ENCODE measurements around the gene SLC16A1.
"Not testable (repeated sequence)": the region's sequence is repeated elsewhere in the genome, so short reads cannot be mapped to it uniquely, and the experiment has no call there.

The SLC16A1 gene, protein sequence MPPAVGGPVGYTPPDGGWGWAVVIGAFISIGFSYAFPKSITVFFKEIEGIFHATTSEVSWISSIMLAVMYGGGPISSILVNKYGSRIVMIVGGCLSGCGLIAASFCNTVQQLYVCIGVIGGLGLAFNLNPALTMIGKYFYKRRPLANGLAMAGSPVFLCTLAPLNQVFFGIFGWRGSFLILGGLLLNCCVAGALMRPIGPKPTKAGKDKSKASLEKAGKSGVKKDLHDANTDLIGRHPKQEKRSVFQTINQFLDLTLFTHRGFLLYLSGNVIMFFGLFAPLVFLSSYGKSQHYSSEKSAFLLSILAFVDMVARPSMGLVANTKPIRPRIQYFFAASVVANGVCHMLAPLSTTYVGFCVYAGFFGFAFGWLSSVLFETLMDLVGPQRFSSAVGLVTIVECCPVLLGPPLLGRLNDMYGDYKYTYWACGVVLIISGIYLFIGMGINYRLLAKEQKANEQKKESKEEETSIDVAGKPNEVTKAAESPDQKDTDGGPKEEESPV

DNA sequence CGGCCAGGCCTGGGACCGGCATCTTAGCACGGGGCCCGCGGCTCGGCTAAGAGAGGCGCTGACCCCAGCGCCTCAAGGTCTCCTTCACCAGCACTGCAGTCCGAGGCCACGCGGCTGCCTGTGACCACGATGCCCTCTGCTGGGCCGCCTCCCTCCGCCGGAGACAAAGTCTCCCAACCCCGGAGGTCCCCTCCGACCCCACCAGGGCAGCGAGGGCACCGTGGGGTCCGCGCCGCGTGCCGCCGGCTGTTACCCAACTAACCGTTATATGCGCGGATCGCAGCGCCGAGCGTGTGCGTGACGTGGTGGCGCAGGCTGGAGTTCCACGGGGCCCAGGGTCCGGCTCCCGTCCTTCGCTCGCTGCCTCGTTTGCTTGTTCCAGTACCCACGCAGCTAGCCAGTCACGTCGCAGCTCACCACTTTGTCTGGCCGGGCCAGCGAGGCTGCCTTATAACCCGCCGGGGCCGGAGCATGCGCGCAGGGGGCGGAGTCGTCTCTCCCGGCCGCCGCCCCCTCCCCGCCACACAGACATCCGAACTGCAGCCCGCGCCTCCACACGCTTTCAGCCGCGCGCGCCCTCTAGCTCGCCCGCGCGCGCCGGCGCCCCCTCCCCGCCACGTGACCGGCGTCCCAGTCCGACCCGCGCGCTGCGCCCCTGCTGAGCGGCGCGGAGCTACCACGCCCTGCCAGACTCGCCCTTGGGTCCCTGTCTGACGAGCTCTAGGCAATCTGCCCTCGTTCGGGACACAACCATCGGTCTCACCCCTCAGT is at the start of gene SLC16A1:
Gene SLC16A1 (minus strand): TSS at position 424 of the 771 bp plus-strand sequence. CDS start 26,888 bp downstream, outside the sequence.
- DNase-seq (ENCODE audit: low spot score) (peak; percentile 98), FAIRE-seq (peak; percentile 88)

DNA sequence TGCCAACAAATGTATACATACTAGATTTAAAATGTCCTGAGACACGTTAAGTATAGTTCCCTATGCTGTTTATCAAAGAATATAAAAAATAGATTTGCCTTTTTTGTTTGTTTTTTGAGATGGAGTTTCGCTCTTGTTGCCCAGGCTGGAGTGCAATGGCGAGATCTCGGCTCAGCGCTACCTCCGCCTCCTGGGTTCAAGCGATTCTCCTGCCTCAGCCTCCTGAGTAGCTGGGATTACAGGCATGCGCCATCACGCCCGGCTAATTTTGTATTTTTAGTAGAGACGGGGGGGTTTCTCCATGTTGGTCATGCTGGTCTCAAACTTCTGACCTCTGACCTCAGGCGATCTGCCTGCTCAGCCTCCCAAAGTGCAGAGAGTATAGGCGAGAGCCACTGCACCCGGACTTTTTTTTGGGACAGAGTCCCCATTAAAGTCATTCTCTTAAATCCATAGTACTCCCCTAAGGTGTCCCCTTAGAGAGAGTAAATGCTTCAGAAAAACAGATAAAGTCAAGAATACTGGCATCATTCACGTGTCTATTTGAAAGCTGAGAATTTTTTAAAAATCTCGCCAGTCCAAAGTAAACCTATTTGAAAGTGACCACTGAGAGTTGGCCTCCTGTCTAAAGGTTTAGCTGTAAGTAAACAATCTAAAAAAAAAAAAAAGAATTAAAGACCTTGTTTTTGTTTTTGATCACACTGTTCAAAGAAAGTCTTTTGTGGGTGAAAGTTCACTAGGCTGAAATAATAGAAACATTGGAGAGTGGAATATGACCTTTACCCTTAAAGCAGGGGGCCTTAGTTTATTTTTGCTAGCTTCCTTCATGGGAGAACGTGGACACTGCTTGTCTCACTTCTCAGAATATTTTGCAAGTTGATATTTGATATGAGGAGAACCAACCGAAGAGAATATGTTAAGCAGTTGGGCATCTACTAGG is 48.0 kb upstream of the SLC16A1 start:
- FAIRE-seq, result no peak
- DNase-seq (ENCODE audit: low spot score), result no peak

DNA sequence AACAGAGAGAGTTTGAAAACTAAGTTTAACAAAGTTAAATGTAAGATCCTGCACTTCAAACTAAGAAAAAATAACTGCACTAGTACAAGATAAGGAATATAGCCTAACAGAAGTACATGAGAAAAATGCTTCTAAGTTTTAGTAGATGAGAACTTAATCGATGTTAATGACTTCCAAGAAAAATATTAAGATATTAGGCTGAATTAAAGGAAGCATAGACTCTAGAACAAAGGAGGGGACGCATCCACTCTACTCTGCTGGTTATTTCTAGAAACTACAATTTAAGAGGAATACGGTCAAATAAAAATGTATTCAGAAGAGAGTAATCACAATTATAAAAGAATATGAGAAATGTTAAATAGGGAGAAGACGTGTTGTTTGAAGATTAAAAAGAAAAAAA is 46.3 kb upstream of the SLC16A1 start:
- FAIRE-seq (no peak), DNase-seq (ENCODE audit: low spot score) (no peak)

DNA sequence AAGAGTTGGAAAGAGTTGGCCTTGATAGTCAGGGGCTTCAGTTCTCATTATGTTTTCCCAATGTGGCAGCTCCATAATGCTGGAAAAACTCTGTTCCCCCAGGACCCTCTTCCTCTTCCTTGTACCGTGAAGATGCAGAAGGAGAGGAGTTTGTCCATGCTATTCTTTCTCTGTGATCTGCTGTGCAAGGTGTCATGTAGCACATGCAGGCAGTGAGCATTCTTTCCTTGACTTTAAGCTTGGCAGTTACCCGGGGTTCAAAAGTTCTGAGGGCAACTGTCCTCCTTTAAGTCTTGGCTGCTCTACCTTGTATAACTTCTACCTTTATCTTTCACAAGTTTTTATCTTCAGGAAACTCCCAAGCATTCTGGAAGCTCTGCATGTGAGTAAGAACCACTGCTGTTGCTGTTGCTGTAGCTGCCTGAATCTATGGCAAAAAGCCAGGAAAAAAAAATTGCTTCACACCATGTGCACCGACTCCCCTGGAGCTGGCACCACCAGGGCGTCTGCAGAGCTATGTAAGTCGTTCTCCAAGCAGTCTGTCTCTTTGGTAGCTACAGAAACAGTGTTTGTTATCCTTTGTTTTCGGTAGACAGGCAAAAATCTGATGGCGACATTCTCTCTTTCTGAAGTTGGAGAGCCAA is 42.7 kb upstream of the SLC16A1 start:
- DNase-seq (ENCODE audit: low spot score) (no peak), FAIRE-seq (no peak)

DNA sequence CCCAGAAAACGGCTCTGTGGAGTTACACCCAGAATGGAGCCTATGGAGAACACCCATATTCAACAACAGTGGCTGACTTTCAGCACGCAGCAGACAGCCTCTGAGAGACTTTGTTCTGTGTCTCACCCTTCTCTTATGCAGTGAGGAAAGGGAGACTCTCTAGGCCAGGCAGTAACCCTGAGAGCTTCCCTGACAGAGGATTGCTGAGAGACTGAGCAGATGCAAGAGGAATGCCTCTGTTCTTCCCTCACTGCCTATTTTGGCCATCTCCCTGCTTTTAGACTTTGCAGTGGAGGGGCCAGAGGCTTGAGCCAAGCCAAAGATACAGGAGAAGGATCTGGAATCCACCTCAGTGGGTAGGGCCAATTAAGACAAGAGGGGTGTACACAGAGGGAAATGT is 41.8 kb upstream of the SLC16A1 start:
- DNase-seq (ENCODE audit: low spot score) (no peak), FAIRE-seq (no peak)

DNA sequence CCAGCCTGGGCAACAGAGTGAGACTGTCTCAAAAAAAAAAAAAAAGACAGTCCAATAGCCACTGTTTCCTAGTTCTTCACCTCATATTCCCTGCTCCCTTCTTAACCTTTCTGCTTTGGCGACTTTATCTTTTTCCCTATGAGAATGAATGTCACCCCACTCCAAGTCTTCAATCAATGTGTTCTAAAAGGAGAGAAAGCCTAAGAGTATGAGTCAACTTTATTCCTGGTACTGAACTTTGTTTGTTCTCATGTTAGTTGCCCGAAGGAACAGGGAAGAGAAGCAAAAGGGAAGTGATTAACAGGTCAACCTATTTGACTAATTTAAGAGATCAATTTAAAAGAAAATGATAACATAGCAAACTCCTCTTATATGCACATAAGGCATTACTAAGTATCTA is 39.9 kb upstream of the SLC16A1 start:
- FAIRE-seq (no peak), DNase-seq (ENCODE audit: low spot score) (no peak)

DNA sequence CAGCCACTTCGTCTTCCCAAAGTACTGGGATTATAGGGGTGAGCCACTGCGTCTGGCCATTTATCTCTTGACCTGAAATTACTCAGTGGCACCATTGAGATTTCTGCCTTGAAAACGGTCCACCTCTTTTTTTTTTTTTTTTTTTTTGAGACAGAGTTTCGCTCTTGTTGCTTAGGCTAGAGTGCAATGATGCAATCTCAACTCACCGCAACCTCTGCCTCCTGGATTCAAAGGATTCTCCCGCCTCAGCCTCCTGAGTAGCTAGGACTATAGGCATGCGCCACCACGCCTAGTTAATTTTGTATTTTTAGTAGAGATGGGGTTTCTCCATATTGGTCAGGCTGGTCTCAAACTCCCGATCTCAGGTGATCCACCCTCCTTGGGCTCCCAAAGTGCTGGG is 39.0 kb upstream of the SLC16A1 start:
- not testable (repeated sequence) for DNase-seq (ENCODE audit: low spot score); FAIRE-seq

DNA sequence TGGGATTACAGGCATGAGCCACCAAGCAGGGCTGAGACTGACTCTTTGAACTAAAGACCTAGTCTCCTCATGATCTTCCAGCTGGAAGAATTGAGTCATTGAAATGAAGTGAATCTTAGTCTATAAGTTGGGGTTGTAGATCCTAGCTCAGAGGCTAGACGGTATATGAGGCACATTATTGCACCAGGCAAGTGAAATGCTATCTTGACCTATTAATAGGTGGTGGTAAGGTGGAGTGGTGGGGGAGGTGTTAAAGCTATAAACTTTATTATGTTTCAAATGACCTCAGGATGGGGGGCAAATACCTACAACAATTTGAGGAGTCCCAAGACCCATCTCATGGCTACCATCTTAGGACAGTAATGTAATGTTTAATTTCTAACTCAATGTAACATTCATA is 36.8 kb upstream of the SLC16A1 start:
- FAIRE-seq (no peak), DNase-seq (ENCODE audit: low spot score) (no peak)

DNA sequence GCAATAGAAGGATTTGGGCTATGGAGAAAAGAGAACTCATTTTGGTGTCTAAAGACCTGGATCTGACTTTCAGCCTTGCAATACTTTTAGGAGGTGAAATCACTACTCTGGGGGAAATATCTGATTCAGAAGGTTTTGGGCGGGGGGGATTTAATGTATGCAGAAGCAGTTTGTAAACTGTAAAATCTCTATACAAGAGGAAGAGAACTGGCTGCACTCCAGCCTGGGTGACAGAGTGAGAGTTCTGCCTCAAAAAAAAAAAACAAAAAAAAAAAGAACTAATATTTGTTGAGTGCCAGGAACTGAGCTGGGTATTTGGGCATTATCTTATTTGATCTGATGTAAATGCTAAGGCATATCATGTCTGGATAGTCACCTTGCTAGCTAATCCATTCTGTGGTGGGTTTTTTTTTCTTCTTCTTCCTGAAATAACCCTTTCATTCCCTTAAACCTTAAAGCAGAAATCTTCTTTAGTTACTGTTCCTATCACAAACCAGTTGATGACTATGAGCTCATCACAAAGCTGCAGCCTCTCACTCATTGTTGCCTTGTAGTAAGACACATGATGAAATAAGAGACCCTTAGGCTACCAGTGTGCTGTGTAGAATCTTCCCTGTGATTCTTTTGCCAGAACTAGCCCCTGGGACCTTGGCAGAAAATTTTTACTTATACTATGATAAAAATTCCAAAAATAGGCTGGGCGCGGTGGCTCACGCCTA is 35.6 kb upstream of the SLC16A1 start:
- no peak for DNase-seq (ENCODE audit: low spot score)
- FAIRE-seq, result no peak

DNA sequence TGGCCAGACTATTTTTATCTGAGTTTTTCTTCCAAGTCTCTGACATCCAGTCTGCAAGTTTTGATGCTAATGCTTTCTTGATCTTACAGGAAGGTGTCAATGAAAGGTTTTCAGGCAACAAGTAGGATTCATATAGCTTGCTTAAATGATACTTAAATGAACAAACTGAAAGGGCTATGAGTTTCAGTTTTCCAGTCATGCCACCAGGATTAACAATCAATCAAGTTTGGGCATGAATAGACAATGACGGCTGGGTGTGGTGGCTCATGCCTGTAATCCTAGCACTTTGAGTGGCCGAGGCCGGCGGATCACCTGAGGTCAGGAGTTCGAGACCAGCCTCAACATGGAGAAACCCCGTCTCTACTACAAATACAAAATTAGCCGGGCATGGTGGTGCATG is 34.3 kb upstream of the SLC16A1 start:
- DNase-seq (ENCODE audit: low spot score) (no peak), FAIRE-seq (no peak)

DNA sequence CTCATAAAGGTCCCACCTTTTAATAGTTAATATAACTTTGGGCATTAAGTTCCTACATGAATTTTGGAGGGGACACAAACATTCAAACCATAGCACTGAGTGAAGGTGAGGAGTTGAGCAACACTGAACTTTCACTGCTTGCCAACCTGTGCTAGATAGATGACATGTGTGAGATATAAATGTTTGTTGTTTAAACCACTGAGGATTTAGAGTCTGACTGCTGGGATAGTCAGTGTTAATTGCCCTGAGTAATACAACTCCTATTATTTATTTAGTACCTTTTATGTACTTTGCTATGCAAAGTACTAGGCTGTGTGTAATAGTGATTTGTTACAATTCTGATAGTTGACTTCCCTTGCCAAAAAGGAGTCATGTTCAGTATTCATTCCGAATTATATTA is 32.4 kb upstream of the SLC16A1 start:
- DNase-seq (ENCODE audit: low spot score) (no peak), FAIRE-seq (no peak)

DNA sequence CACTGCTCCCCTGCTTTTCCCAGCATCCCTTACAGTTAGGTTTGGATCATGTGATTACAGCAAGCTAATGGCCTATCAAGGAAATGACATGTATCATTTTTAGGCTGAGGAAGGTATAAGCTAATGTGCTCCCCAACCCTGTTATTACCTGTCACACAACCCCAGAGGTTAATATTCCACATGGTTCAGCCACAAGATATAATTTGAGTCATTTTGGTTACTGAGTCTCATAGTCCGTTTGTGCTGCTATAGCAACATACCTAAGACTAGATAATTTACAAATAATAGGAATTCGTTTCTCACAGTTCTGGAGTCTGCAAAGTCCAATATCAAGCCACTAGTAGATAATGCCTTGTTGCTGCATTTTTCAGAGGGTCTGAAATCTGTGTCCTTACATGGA is 29.1 kb upstream of the SLC16A1 start:
- no peak for FAIRE-seq
- DNase-seq (ENCODE audit: low spot score), result no peak

DNA sequence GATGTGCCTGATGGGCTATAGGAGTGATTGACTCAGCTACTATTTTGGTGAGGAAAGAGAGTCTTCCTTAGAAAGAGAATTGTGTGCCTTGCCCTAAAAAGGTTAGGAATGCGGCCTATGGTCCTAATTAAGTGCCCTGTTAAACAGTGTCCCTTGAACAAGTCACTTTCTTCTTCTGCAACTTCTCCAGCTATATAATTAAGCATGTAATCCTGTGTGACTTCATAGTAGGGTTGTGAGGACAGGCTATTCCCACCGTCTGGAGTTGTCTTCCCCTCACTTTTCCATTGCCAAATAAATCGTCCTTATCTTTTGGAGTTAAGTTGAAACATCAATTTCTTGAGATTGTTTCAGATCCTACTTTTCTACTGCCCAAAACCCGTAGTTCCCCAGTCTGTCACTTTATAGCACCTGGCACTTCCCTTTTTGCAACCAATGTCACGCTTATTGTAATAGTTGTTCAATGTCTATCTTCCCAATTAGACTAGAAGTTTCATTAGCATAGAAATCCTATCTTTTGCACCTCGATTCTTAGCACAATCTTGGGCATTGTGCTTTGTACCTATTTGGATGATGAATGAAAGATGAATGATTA is 27.6 kb upstream of the SLC16A1 start:
- DNase-seq (ENCODE audit: low spot score) (no peak), FAIRE-seq (no peak)

DNA sequence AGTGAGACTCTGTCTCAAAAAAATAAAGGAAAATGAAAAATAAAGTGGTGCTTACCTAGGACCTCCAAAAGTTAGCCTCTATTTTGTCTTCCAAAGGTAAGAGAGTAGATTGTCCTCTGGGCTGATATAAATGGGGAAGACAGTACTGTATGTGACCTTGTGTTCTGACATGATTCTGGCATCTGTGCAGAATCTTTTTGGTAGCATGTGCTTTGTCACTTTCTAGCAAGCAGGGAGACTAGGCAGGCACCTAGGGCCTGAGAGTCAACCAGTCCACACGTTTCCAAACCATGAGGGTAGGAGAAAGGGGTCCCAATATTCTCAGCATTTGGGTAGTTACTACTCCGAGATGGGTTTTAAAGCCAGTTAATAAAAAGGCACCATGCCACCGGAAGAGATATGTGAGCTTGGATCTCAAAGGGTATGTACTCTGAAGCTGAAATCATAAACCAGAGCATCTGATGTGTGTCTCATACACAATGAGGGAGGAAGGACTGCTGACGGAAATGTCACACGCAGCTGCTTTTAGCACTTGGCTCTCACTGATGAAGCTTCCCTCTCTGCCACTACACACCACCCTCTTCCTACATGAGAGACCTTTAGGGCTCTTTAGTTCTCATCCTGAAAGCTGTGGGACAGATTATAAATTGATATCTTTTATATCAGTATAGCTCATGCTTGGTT is 27.0 kb upstream of the SLC16A1 start:
- DNase-seq (ENCODE audit: low spot score) (no peak), FAIRE-seq (no peak)

DNA sequence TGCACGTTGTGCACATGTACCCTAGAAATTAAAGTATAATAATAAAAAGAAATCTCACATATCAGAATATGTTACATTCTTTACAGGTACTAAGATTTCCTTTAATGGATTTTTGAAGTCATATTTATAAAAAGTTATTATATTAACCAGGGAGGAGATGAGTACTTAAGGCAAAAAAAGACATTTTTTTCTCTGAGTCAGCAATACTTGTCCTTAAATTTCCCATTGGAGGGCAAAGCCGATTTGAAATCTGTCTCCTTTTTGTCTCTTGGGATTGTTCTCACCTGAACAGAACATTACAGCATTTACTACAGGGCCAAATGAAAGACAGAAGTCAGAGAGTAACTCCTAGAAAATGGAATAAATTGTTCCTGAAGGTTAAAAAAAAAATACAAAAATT is 26.3 kb upstream of the SLC16A1 start:
- DNase-seq (ENCODE audit: low spot score) (no peak), FAIRE-seq (no peak)

DNA sequence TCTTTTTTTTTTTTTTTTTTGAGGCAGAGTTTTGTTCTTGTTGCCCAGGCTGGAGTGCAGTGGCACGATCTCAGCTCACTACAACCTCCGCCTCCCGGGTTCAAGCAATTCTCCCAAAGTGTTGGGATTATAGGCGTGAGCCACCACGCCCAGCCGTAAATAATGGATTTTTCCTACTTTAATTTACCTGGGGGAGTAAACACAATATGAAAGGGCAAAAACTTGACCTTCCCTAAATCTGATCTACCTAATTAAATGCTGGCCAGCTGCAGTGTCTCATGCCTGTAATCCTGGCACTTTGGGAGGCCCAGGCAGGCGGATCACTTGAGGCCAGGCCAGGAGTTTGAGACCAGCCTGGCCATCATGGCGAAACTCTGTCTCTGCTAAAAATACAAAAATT is 25.8 kb upstream of the SLC16A1 start:
- not testable (repeated sequence) for FAIRE-seq; DNase-seq (ENCODE audit: low spot score)

DNA sequence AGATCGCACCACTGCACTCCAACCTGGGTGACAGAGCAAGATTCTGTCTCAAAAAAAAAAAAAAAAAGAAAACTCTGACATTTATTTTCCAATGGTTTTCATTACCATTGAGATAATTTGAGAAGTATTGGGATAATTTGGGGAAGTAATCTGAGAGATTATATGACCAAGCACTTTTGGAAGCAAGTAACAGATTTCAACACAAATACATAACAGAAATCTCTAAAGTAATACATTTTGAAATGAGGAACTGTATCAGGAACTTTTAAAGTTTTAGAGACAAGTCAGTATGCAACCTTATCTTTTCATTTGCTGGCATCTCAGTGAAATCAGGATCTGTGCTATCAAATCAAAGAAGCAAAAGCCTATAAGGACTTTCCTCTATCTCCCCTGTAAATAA is 25.4 kb upstream of the SLC16A1 start:
- no peak for FAIRE-seq
- no peak for DNase-seq (ENCODE audit: low spot score)

DNA sequence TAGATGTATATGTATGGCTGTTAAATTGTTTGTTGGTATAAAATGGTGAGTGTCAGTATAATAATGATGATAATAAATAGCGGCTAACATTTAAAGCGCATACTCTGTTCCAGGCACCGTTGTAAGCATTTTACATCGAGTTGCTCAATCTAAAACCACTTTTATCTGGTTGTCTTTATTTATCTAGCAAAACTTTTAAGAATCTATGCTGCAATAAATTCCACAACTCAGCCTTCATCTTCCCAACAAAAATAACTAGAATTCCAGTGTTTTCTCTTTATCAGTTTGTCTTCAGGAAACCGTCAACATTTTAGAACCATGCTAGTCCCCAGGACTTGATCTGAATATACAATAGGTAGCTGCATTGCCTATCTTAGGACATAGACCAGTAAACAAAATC is 19.3 kb upstream of the SLC16A1 start:
- FAIRE-seq (no peak), DNase-seq (ENCODE audit: low spot score) (no peak)

DNA sequence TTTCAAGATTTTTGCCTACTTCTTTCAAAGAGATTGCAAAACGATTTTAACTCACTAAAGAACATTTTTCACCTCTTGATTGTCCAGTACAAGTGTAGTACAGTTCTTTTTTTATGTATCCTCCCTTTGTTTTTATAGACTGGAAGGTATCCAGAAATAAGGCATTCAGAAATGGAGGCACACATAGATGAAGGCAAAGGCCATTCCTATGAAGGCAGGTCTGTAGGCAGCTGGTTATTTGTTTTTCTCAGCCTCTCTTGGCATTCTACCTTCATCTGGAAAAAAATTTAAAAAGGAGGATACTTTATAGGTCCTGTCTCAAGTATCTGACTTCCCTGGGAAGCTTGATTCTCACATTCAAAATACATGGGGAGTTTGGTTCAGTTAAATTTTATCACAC is 18.6 kb upstream of the SLC16A1 start:
- FAIRE-seq, result no peak
- no peak for DNase-seq (ENCODE audit: low spot score)
